Activated T-helper 17 cell treated with anti-CD3 and anti-CD28 coated beads, Interleukin-2, amount 50 U/mL, for 72 hours (primary cell): ENCODE measurements around the gene WFIKKN2. TPM values are rescaled to one million over a fixed set of nuclear protein-coding genes. Genes with fewer than 3 reads are reported as not detected.
A peak's percentile ranks its signal among the peaks of the same experiment; 100 is the strongest.
"Not testable (repeated sequence)": the region's sequence is repeated elsewhere in the genome, so short reads cannot be mapped to it uniquely, and the experiment has no call there.

Source experiments
- ATAC-seq: fragments of 150-1000 bp; cut with Tn5 transposase; replicated peaks from 2 replicates; pipeline ENCODE4 v1.10.0; 2021; ENCODE audit warnings: mild to moderate bottlenecking, moderate library complexity
- H3K27ac Mint-ChIP-seq: one replicate; pipeline ENCODE4 v1.8.0; 2022; ENCODE audit warnings: mixed read lengths
- H3K27me3 Mint-ChIP-seq: one replicate; pipeline ENCODE4 v1.8.0; 2022; ENCODE audit warnings: mixed read lengths
- H3K36me3 Mint-ChIP-seq: one replicate; pipeline ENCODE4 v1.8.0; 2022; ENCODE audit warnings: low read depth, mild to moderate bottlenecking, mixed read lengths
- H3K4me1 Mint-ChIP-seq: one replicate; pipeline ENCODE4 v1.8.0; 2022; ENCODE audit warnings: mixed read lengths
- H3K4me3 Mint-ChIP-seq: one replicate; pipeline ENCODE4 v1.8.0; 2022; ENCODE audit warnings: mild to moderate bottlenecking, mixed read lengths
- H3K9me3 Mint-ChIP-seq: one replicate; pipeline ENCODE4 v1.8.0; 2022; ENCODE audit warnings: mixed read lengths
- total RNA-seq, 2 donors: library from RNA; stranded (reverse); gene quantifications; one replicate each; pipeline ENCODE4 v1.2.3, GENCODE V29; 2022

Gene WFIKKN2
- total RNA-seq, 2 donors from 2014 or later, result not detected

- Mint-ChIP-seq H3K4me1 (peaks cover 6% of the 10 kb centered on the region), H3K27me3 (no peaks in the 10 kb centered on the region), H3K36me3 (no peaks in the 10 kb centered on the region), H3K4me3 (no peak overlapping the region), H3K9me3 (no peaks in the 10 kb centered on the region), H3K27ac (peak overlapping the region; percentile 46)
- no peak for ATAC-seq
Observed at GRCh38 chr17:50845240-50846147, 10.1 kb downstream of the WFIKKN2 start.

GRCh38 chr17:50847566-50847965 lies 12.2 kb downstream of the WFIKKN2 start:
- Mint-ChIP-seq H3K36me3 (no peaks in the 10 kb centered on the region), H3K9me3 (no peaks in the 10 kb centered on the region), H3K4me3 (no peak overlapping the region), H3K27me3 (no peaks in the 10 kb centered on the region), H3K4me1 (no peaks in the 10 kb centered on the region), H3K27ac (no peak overlapping the region)
- ATAC-seq, result no peak

DNA sequence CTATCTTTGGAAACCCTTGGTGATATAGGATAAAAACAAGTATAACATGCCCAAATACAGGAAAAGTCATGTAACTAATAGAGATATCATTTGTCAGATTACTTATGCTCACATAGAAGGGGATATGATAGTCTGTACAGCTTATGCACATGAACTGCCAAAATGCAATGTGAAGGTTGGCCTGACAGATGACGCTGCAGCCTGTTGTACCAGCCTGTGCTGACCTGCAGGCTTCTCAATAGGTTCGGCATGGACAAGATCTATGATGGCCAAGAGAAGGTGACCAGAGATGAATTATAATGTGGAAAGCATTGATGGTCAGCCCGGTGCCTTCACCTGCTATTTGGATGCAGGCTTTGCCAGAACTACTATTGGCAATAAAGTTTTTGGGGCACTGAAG lies 12.7 kb downstream of the WFIKKN2 start:
- H3K9me3 Mint-ChIP-seq, result no peaks in the 10 kb centered on the region
- no peak overlapping the region for H3K27ac Mint-ChIP-seq
- no peak for ATAC-seq
- H3K27me3 Mint-ChIP-seq, result no peaks in the 10 kb centered on the region
- no peaks in the 10 kb centered on the region for H3K36me3 Mint-ChIP-seq
- H3K4me1 Mint-ChIP-seq, result no peaks in the 10 kb centered on the region
- H3K4me3 Mint-ChIP-seq, result no peak overlapping the region

DNA sequence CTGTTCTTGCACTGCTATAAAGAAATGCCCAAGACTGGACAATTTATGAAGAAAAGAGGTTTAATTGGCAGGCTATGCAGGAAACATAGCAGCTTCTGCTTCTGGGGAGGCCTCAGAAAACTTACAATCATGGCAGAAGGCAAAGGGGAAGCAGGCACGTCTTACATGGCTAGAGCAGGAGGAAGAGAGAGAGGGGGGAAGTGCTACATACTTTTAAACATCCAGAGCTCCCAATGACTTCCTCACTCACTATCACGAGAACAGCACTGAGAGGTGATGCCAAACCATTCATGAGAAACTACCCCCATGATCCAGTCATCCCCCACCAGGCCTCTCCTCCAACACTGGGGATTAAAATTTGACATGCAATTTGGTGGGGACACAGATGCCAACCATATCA lies 13.3 kb downstream of the WFIKKN2 start:
- Mint-ChIP-seq H3K27ac (peak overlapping the region; percentile 3), H3K36me3 (no peaks in the 10 kb centered on the region), H3K9me3 (no peaks in the 10 kb centered on the region)

GRCh38 chr17:50850640-50851039 lies 15.3 kb downstream of the WFIKKN2 start:
- Mint-ChIP-seq H3K36me3 (no peaks in the 10 kb centered on the region), H3K9me3 (no peaks in the 10 kb centered on the region), H3K27me3 (no peaks in the 10 kb centered on the region), H3K4me3 (no peak overlapping the region), H3K27ac (peak overlapping the region; percentile 30), H3K4me1 (no peaks in the 10 kb centered on the region)
- no peak for ATAC-seq

More for the DNA sequence above, 13.3 kb downstream of the WFIKKN2 start:
- no peaks in the 10 kb centered on the region for H3K27me3 Mint-ChIP-seq
- no peak overlapping the region for H3K4me3 Mint-ChIP-seq
- no peaks in the 10 kb centered on the region for H3K4me1 Mint-ChIP-seq
- ATAC-seq, result no peak

DNA sequence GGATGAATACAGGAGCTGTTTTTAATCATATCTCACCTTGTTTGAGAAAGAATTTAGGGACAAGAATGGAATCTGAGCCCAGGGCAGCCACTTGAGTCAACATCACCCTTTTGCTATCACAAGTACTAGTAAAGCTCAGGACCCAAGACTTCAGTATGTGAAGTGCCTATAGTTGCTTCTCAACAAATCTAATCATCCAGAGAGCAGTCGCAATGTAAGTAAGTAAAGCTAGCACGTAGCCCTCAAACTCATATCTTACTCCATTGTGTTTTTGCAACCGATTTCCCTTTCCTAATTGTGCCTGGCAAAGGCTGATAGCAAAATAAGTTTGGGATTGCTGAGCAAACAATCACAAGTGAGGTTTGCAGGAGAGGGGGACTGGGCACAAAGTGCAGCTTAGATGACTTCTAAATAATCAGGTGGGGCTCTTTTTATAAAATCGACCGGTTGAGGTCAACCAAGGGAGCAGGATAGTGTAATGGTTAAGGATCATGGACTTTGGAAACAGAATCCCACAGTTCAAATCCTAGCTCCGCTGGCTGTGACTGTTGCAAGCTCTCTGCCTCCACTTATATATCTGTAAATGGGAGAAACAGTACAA lies 17.7 kb downstream of the WFIKKN2 start:
- Mint-ChIP-seq H3K9me3 (no peaks in the 10 kb centered on the region), H3K4me3 (peak overlapping the region; percentile 70), H3K27ac (peak overlapping the region; percentile 91), H3K4me1 (no peaks in the 10 kb centered on the region), H3K27me3 (no peaks in the 10 kb centered on the region), H3K36me3 (no peaks in the 10 kb centered on the region)
- ATAC-seq, result no peak

- Mint-ChIP-seq H3K27ac (peak overlapping the region; percentile 57), H3K4me1 (no peaks in the 10 kb centered on the region), H3K9me3 (no peaks in the 10 kb centered on the region)
Observed at GRCh38 chr17:50853781-50854180, 18.4 kb downstream of the WFIKKN2 start.

GRCh38 chr17:50855708-50856330 lies 20.4 kb downstream of the WFIKKN2 start:
- Mint-ChIP-seq H3K4me3 (no peak overlapping the region), H3K27me3 (no peaks in the 10 kb centered on the region), H3K9me3 (no peaks in the 10 kb centered on the region), H3K27ac (no peak overlapping the region), H3K36me3 (no peaks in the 10 kb centered on the region), H3K4me1 (no peaks in the 10 kb centered on the region)
- no peak for ATAC-seq

More at GRCh38 chr17:50853781-50854180, 18.4 kb downstream of the WFIKKN2 start:
- no peak for ATAC-seq
- H3K27me3 Mint-ChIP-seq, result no peaks in the 10 kb centered on the region
- H3K4me3 Mint-ChIP-seq, result no peak overlapping the region
- H3K36me3 Mint-ChIP-seq, result no peaks in the 10 kb centered on the region

- Mint-ChIP-seq H3K27ac (no peak overlapping the region), H3K27me3 (no peaks in the 10 kb centered on the region), H3K36me3 (peaks cover 5% of the 10 kb centered on the region), H3K9me3 (no peaks in the 10 kb centered on the region), H3K4me1 (peaks cover 2% of the 10 kb centered on the region), H3K4me3 (no peak overlapping the region)
- no peak for ATAC-seq
Observed at GRCh38 chr17:50856431-50856830, 21.0 kb downstream of the WFIKKN2 start.

DNA sequence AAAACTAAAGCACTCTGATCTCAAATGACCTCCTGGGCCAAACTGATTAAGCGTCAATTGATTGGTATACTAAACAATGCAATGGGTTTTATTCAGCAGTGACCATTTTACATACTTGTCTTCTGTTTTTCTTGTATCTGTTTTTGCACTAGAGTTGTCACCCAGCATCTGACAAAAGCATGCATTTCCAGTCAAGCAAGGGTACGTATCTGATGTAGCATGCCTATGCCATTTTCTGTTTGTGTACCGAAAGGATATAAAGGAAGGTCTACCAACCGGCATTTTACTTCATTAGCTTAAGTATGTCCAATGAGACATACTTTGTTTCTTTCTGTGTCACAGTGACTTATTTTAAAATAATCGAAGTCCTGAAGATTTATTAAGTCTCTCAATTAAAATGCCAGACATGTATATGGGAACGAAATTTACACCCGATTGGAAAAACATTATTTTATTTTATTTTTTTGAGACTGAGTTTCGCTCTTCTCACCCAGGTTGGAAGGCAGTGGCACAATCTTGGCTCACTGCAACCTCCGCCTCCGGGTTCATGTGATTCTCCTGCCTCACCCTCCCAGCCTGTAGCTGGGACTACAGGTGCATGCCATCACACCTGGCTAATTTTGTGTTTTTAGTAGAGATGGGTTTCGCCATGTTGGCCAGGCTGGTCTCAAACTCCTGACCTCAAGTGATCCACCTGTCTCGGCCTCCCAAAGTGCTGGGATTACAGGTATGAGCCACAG lies 23.3 kb downstream of the WFIKKN2 start:
- Mint-ChIP-seq H3K27ac (no peak overlapping the region), H3K27me3 (no peaks in the 10 kb centered on the region), H3K36me3 (peaks cover 25% of the 10 kb centered on the region), H3K4me3 (no peak overlapping the region), H3K4me1 (peaks cover 19% of the 10 kb centered on the region), H3K9me3 (no peaks in the 10 kb centered on the region)
- ATAC-seq, result no peak

GRCh38 chr17:50859727-50860126 lies 24.3 kb downstream of the WFIKKN2 start:
- H3K4me3 Mint-ChIP-seq, H3K27ac Mint-ChIP-seq, H3K27me3 Mint-ChIP-seq, ATAC-seq, H3K9me3 Mint-ChIP-seq: not testable (repeated sequence)
- Mint-ChIP-seq H3K4me1 (peaks cover 27% of the 10 kb centered on the region), H3K36me3 (peaks cover 35% of the 10 kb centered on the region)

GRCh38 chr17:50861334-50861676 lies 25.9 kb downstream of the WFIKKN2 start:
- H3K27me3 Mint-ChIP-seq, result no peaks in the 10 kb centered on the region
- ATAC-seq, result no peak
- H3K9me3 Mint-ChIP-seq, result no peaks in the 10 kb centered on the region
- peak overlapping the region; percentile 32 for H3K4me3 Mint-ChIP-seq
- no peak overlapping the region for H3K27ac Mint-ChIP-seq
- H3K36me3 Mint-ChIP-seq, result peaks cover 43% of the 10 kb centered on the region
- H3K4me1 Mint-ChIP-seq, result peaks cover 27% of the 10 kb centered on the region

- no peak overlapping the region for H3K27ac Mint-ChIP-seq
- H3K36me3 Mint-ChIP-seq, result peaks cover 43% of the 10 kb centered on the region
- no peaks in the 10 kb centered on the region for H3K9me3 Mint-ChIP-seq
- no peak for ATAC-seq
- peaks cover 27% of the 10 kb centered on the region for H3K4me1 Mint-ChIP-seq
- no peaks in the 10 kb centered on the region for H3K27me3 Mint-ChIP-seq
- H3K4me3 Mint-ChIP-seq, result peak overlapping the region; percentile 32
Observed at GRCh38 chr17:50861822-50862528, 26.6 kb downstream of the WFIKKN2 start.
